Esophagus mucosa (tissue), 1 donor: Measurements from ENCODE around the gene SCAMP3. TPM values are rescaled to one million over a fixed set of nuclear protein-coding genes. Genes with fewer than 3 reads are reported as not detected.

ENCODE experiments used
- total RNA-seq: library from RNA; stranded (reverse); gene quantifications from one replicate; pipeline ENCODE4 v1.2.4, GENCODE V29; 2023
- donor health status: DM: yes; HTN: yes; CAD: no.

The SCAMP3 gene
- total RNA-seq, 1 donor from 2014 or later, result 43.3 TPM

Other genes with a start within 250 kb of the SCAMP3 start
- gene DCST2, start 228.6 kb downstream of the SCAMP3 start, total RNA-seq, result 1.3 TPM
- 0.32 TPM for gene DCST1, start 228.5 kb downstream of the SCAMP3 start, total RNA-seq
- gene ADAM15, start 211.0 kb downstream of the SCAMP3 start, total RNA-seq, result 167 TPM
- 12.1 TPM for gene EFNA4, start 198.6 kb downstream of the SCAMP3 start, total RNA-seq
- gene EFNA3, start 183.5 kb downstream of the SCAMP3 start, total RNA-seq, result 20.6 TPM
- 40.9 TPM for gene EFNA1, start 134.5 kb downstream of the SCAMP3 start, total RNA-seq
- gene SLC50A1, start 126.5 kb downstream of the SCAMP3 start, total RNA-seq, result 42.9 TPM
- gene DPM3, start 121.8 kb downstream of the SCAMP3 start, total RNA-seq, result 62.4 TPM
- gene KRTCAP2, start 89.1 kb downstream of the SCAMP3 start, total RNA-seq, result 111 TPM
- 0.12 TPM for gene TRIM46, start 88.5 kb downstream of the SCAMP3 start, total RNA-seq
- gene THBS3, start 54.5 kb downstream of the SCAMP3 start, total RNA-seq, result 14.5 TPM
- 36.5 TPM for gene MTX1, start 53.7 kb downstream of the SCAMP3 start, total RNA-seq
- 24.9 TPM for gene ENTREP3, start 6.9 kb downstream of the SCAMP3 start, total RNA-seq
- gene CLK2, start 11.1 kb upstream of the SCAMP3 start, total RNA-seq, result 16.9 TPM
- 1.7 TPM for gene HCN3, start 15.1 kb upstream of the SCAMP3 start, total RNA-seq
- gene PKLR, start 39.1 kb upstream of the SCAMP3 start, total RNA-seq, result 0.20 TPM
- gene FDPS, start 46.5 kb upstream of the SCAMP3 start, total RNA-seq, result 401 TPM
- gene RUSC1, start 58.5 kb upstream of the SCAMP3 start, total RNA-seq, result 40.7 TPM